Gastroesophageal sphincter (tissue), 4 donors: ENCODE results near the gene COL6A3. TPM values are rescaled to one million over a fixed set of nuclear protein-coding genes. Genes with fewer than 3 reads are reported as not detected.

ENCODE experiments used
- ATAC-seq: fragments of 150-250 bp; one replicate; pipeline ENCODE4 v1.9.1; 2016; ENCODE audit warnings: mild to moderate bottlenecking, moderate library complexity
- H3K27ac ChIP-seq, 4 donors: fragments of 200-600 bp; sonication (generic) in 3 of 4; 1 replicate in 3 of 4; 2 replicates in 1 of 4; pipeline ENCODE4 v1.5.1; 2016 to 2019
- H3K27me3 ChIP-seq: fragments of 200-600 bp; sonication (generic); one replicate; pipeline ENCODE4 v1.5.1; 2019
- H3K36me3 ChIP-seq, 2 donors: fragments of 200-600 bp; sonication (generic); one replicate each; pipeline ENCODE4 v1.5.1; 2019; ENCODE audit warnings: control low read depth in 1 of 2
- H3K4me1 ChIP-seq, 3 donors: fragments of 200-600 bp; sonication (generic); 1 replicate in 2 of 3; 2 replicates in 1 of 3; pipeline ENCODE4 v1.5.1; 2016 to 2019; ENCODE audit warnings: control low read depth in 2 of 3
- H3K4me3 ChIP-seq, 2 donors: fragments of 200-600 bp; sonication (generic); one replicate each; pipeline ENCODE4 v1.5.1; 2019; ENCODE audit warnings: mild to moderate bottlenecking in 1 of 2, moderate library complexity in 1 of 2
- H3K9me3 ChIP-seq, 3 donors: fragments of 200-600 bp; sonication (generic); one replicate each; pipeline ENCODE4 v1.5.1; 2017 to 2019; ENCODE audit warnings: control low read depth in 2 of 3
- CTCF ChIP-seq, 4 experiments: fragments of 200-600 bp in 2 of 4; fragments of 450-650 bp in 2 of 4; sonication (generic) in 1 of 4; IDR thresholded peaks; one replicate each; pipeline ENCODE4 v1.5.1; 2017 to 2019; ENCODE audit warnings: antibody characterized with exemption in 4 of 4, mild to moderate bottlenecking in 2 of 4, moderate library complexity in 2 of 4
- EP300 ChIP-seq: sonication (generic); formaldehyde crosslinking; IDR thresholded peaks from one replicate; pipeline ENCODE4 v1.6.1; 2017; ENCODE audit warnings: antibody characterized with exemption, mild to moderate bottlenecking
- POLR2A ChIP-seq, 2 donors: fragments of 450-650 bp; IDR thresholded peaks; one replicate each; pipeline ENCODE4 v1.6.1; 2017; ENCODE audit warnings: antibody characterized with exemption in 2 of 2, mild to moderate bottlenecking in 2 of 2, moderate library complexity in 1 of 2
- POLR2AphosphoS5 ChIP-seq: sonication (generic); formaldehyde crosslinking; IDR thresholded peaks from one replicate; pipeline ENCODE4 v1.6.1; 2017; ENCODE audit warnings: antibody characterized with exemption
- WGBS, 2 donors: methylation state at CpG; one replicate each; pipeline ENCODE4 v1.1.5; 2018; ENCODE audit warnings: low coverage in 1 of 2; 5-methylcytosine and 5-hydroxymethylcytosine counted together
- total RNA-seq, 4 donors: library from RNA; depleted of rRNA; stranded (reverse); fragments of >200 nt; gene quantifications; one replicate each; pipeline ENCODE4 v1.1.0, GENCODE V29; 2016

COL6A3 gene
- total RNA-seq, 4 donors from 2014 or later = 110 to 421 (median 310) TPM

- H3K27ac ChIP-seq = peak overlapping the region; percentile 70 to 83 (median 82)
- H3K4me3 ChIP-seq = no peak overlapping the region
- H3K9me3 ChIP-seq = peaks cover 0 to 5% (median 0%) of the 10 kb centered on the region in 3 donors
- TF ChIP-seq POLR2AphosphoS5 = no peak
- TF ChIP-seq POLR2A (IDR thresholded peaks at IDR 0.05) = no peak
- TF ChIP-seq EP300 = no peak
- no peak for TF ChIP-seq CTCF (IDR thresholded peaks at IDR 0.05)
- peaks cover 0 to 47% (median 14%) of the 10 kb centered on the region in 3 donors for H3K4me1 ChIP-seq
- H3K36me3 ChIP-seq = no peaks in the 10 kb centered on the region
- 30 to 44% methylated on average over 6 of the region's 10 CpGs for WGBS, 2 donors
- H3K27me3 ChIP-seq = no peaks in the 10 kb centered on the region
- ATAC-seq = peak; percentile 83
These were observed 22.1 kb upstream of the COL6A3 start for GRCh38 chr2:237435844-237436587.

GRCh38 chr2:237434866-237435311 lies 20.9 kb upstream of the COL6A3 start:
- Histone ChIP-seq H3K4me3 (no peak overlapping the region), H3K36me3 (no peaks in the 10 kb centered on the region), H3K9me3 (peaks cover 0 to 5% (median 0%) of the 10 kb centered on the region in 3 donors), H3K27ac (peak overlapping the region; percentile 70 to 83 (median 82)), H3K4me1 (peaks cover 0 to 48% (median 14%) of the 10 kb centered on the region in 3 donors), H3K27me3 (no peaks in the 10 kb centered on the region)
- no peak for ATAC-seq
- no peak for TF ChIP-seq CTCF (IDR thresholded peaks at IDR 0.05)
- no peak for TF ChIP-seq POLR2A (IDR thresholded peaks at IDR 0.05)
- TF ChIP-seq POLR2AphosphoS5 = no peak
- no peak for TF ChIP-seq EP300
- WGBS, 2 donors = 50 to 90% methylated on average over 4 to 6 of the region's 14 CpGs

GRCh38 chr2:237433920-237434676 lies 20.1 kb upstream of the COL6A3 start:
- Histone ChIP-seq H3K27me3 (no peaks in the 10 kb centered on the region), H3K4me1 (peaks cover 0 to 51% (median 14%) of the 10 kb centered on the region in 3 donors), H3K4me3 (no peak overlapping the region), H3K9me3 (no peaks in the 10 kb centered on the region), H3K27ac (peak overlapping the region in 2 of 4 donors; percentile 81 to 83), H3K36me3 (no peaks in the 10 kb centered on the region)
- TF ChIP-seq CTCF (IDR thresholded peaks at IDR 0.05) = no peak
- TF ChIP-seq POLR2A (IDR thresholded peaks at IDR 0.05) = no peak
- no peak for TF ChIP-seq POLR2AphosphoS5
- TF ChIP-seq EP300 = no peak
- no peak for ATAC-seq
- 56 to 80% methylated on average over 1 to 6 of the region's 13 CpGs for WGBS, 2 donors

- Histone ChIP-seq H3K4me3 (no peak overlapping the region), H3K27me3 (no peaks in the 10 kb centered on the region), H3K27ac (no peak overlapping the region), H3K4me1 (peaks cover 0 to 42% (median 10%) of the 10 kb centered on the region in 3 donors), H3K9me3 (no peaks in the 10 kb centered on the region), H3K36me3 (no peaks in the 10 kb centered on the region)
- no peak for ATAC-seq
- TF ChIP-seq POLR2A (IDR thresholded peaks at IDR 0.05) = no peak
- TF ChIP-seq EP300 = no peak
- TF ChIP-seq CTCF (IDR thresholded peaks at IDR 0.05) = no peak
- no peak for TF ChIP-seq POLR2AphosphoS5
- 48% methylated on average over 14 of the region's 17 CpGs; no CpG with 5 or more reads in 1 of the 2 donors for WGBS, 2 donors
These were observed 18.6 kb upstream of the COL6A3 start for GRCh38 chr2:237432484-237433092.
